GM18907 (cell line): ENCODE data around the gene GRM2.

Source experiments
- ATAC-seq: cut with Tn5 transposase; IDR thresholded peaks from one replicate; pipeline ENCODE4 v1.9.1; 2021; ENCODE audit warnings: mild to moderate bottlenecking, moderate library complexity; ENCODE audit not compliant: unreplicated experiment

Gene GRM2

GRCh38 chr3:51704511-51704950, 2.3 kb upstream of the GRM2 start:
- ATAC-seq = no peak

- no peak for ATAC-seq
These were observed 1.4 kb upstream of the GRM2 start for GRCh38 chr3:51705276-51706020.

- ATAC-seq = no peak
These were observed 815 bp upstream of the GRM2 start for GRCh38 chr3:51706021-51706485.

DNA sequence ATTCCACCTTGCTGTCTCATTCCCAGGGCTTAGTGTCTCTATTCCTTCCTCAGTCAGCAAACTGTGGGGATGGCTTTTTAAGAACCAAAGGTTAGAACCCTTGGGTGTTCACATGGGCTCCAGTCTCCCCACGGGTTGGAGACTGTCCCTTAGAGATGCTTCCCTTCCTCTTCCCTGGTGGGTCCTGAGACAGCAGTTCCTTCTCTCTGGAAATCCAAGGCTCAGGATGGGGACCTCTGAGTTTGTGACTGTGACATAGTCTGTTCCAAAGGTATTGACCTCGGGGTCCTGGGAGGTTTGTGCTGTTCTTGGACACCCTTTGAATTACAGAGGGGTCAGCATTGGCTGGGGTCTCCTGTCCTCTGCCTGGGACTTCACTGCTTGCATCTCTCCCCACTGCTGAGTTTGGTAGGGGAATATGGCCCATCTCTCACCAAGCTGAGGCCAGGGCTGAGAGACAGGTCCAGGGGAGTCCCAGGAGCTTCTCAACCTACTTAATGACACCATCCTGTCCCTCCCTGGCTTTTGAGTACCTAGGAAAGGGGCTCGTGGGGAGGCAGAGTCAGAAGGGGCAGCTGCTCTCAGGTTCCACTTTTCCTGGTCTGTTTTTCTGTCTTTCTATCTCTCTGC, 1.5 kb downstream of the GRM2 start:
- no peak for ATAC-seq

DNA sequence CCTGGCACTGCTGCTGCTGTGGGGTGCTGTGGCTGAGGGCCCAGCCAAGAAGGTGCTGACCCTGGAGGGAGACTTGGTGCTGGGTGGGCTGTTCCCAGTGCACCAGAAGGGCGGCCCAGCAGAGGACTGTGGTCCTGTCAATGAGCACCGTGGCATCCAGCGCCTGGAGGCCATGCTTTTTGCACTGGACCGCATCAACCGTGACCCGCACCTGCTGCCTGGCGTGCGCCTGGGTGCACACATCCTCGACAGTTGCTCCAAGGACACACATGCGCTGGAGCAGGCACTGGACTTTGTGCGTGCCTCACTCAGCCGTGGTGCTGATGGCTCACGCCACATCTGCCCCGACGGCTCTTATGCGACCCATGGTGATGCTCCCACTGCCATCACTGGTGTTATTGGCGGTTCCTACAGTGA, 2.1 kb downstream of the GRM2 start:
- ATAC-seq = no peak

- ATAC-seq = no peak
These were observed 2.8 kb downstream of the GRM2 start for GRCh38 chr3:51709675-51710074.

- no peak for ATAC-seq
These were observed 3.9 kb downstream of the GRM2 start for GRCh38 chr3:51710631-51711351.

DNA sequence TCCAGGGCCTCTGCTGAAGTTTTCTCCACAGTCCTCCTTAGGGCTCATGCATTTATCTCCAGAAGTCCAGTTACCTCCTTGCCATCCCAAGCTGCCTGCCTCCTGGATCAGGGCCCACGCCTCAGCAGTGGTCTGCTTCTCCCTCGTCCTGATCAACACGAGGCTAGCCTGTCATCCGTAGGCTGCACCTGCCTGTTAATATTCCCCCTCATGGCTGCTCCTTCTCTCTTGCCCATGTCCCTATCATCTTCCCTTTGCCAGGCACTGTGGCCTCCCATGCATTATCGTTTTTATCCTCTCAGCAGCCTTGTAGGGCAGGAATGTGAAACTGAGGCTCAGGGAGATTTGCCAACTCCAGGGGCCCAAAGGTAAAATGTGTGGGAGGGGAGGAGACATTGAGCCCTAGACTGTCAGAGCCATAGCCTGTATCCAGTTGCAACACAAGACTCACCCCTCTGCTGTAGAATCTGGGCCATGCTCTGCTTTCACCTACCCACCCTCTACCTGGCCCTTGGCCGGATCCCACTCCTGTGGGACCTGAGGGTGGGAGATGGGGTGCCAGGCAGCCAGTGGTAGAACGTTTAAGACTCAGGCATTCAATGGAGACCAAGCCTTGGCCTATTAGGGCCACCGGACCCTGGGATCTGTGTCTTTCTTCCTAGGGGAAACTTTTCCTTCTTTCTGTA, 4.6 kb downstream of the GRM2 start:
- no peak for ATAC-seq

- ATAC-seq = no peak
These were observed 5.2 kb downstream of the GRM2 start for GRCh38 chr3:51712038-51712420.

DNA sequence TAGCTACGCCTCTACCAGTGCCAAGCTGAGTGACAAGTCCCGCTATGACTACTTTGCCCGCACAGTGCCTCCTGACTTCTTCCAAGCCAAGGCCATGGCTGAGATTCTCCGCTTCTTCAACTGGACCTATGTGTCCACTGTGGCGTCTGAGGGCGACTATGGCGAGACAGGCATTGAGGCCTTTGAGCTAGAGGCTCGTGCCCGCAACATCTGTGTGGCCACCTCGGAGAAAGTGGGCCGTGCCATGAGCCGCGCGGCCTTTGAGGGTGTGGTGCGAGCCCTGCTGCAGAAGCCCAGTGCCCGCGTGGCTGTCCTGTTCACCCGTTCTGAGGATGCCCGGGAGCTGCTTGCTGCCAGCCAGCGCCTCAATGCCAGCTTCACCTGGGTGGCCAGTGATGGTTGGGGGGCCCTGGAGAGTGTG, 5.7 kb downstream of the GRM2 start:
- no peak for ATAC-seq

DNA sequence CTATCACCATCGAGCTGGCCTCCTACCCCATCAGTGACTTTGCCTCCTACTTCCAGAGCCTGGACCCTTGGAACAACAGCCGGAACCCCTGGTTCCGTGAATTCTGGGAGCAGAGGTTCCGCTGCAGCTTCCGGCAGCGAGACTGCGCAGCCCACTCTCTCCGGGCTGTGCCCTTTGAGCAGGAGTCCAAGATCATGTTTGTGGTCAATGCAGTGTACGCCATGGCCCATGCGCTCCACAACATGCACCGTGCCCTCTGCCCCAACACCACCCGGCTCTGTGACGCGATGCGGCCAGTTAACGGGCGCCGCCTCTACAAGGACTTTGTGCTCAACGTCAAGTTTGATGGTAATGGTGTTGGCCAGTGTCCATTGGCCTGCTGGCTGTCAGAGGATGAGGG, 6.1 kb downstream of the GRM2 start:
- ATAC-seq = no peak

- ATAC-seq = no peak
These were observed 8.5 kb downstream of the GRM2 start for GRCh38 chr3:51715231-51715976.

- no peak for ATAC-seq
These were observed 9.1 kb downstream of the GRM2 start for GRCh38 chr3:51715977-51716294.

DNA sequence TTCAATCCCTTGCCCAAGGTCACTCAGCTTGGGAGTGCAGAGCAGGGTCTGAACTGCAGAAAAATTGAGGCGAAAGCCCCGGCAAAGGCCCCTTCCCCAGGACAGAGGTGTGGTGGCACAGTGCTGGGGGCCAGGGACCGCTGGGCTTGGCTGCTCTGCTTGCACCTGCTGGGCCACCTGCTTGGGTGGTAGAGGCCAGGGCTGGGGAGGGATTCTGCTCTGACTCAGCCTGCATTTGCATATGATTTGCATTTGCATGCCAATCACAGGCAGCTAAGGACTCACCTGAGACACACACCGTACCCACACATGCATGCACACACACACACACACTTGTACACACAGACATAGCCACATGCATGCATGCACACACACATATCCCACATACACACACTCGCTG, 9.9 kb downstream of the GRM2 start:
- no peak for ATAC-seq

DNA sequence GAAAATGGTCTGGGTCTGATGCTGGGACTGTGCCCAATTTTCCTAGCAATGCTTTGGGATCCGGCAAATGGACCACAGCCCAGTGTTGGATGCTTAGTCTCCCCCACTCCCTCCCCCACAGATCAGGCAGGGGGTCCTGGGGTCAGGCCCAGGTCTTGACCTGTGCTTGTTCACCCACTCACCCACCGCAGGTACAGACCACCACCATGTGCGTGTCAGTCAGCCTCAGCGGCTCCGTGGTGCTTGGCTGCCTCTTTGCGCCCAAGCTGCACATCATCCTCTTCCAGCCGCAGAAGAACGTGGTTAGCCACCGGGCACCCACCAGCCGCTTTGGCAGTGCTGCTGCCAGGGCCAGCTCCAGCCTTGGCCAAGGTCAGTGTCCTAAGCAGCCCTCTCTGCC, 10.6 kb downstream of the GRM2 start:
- ATAC-seq = no peak

GRCh38 chr3:51717947-51718346, 11.1 kb downstream of the GRM2 start:
- ATAC-seq = no peak

- ATAC-seq = peak; percentile 76
These were observed 11.9 kb downstream of the GRM2 start for GRCh38 chr3:51718547-51719409.

GRCh38 chr3:51719410-51720025, 12.7 kb downstream of the GRM2 start:
- no peak for ATAC-seq

- ATAC-seq = no peak
These were observed 13.6 kb downstream of the GRM2 start for GRCh38 chr3:51720292-51721061.
